K562 (cell line): ENCODE data around the gene LMAN2. TPM values are rescaled to one million over a fixed set of nuclear protein-coding genes. Genes with fewer than 3 reads are reported as not detected.

Experiments
- ATAC-seq: fragments of 200-7000 bp; cut with Tn5 transposase; 3 replicates; pipeline ENCODE4 v1.9.1; 2020; ENCODE audit warnings: moderate library complexity
- BruUV-seq: library from RNA; stranded (reverse); fragments of 400-500 nt; replicated peaks from 2 replicates; lab custom pipeline; 2021; lab: Mats Ljungman, UMichigan
- CTCF ChIA-PET: fragments of 300-600 bp; formaldehyde crosslinking; extraction: SDS; loops from one replicate; lab custom pipeline; 2021; ENCODE audit warnings: low intra/inter-chr PET ratio; lab: Yijun Ruan, JAX
- POLR2A ChIA-PET: fragments of 300-600, 350-650 bp; sonication (Branson Sonifier 250); formaldehyde crosslinking; extraction: SDS; loops from one replicate; lab custom pipeline; 2021; ENCODE audit warnings: antibody characterized with exemption, inconsistent platforms; lab: Yijun Ruan, JAX
- DNase-seq, 4 experiments: peaks; one replicate each; pipeline versions ENCODE4 v3.0.0 to v3.0.0-alpha.2; 2011 to 2018; ENCODE audit warnings: low spot score in 3 of 4, mixed read lengths in 3 of 4; ENCODE audit errors: extremely low read depth in 1 of 4
- FAIRE-seq: peaks from 2 replicates; lab custom pipeline; 2011; peaks lifted over from hg19 to GRCh38; lab: Jason Lieb, UNC
- H2AFZ ChIP-seq: 2 replicates; pipeline ENCODE4 v1.6.0; 2011; ENCODE audit warnings: low read depth, low read length, control low read depth, inconsistent platforms
- H3K27ac ChIP-seq: fragments of 200-600 bp; 3 replicates; pipeline ENCODE4 v1.8.0; 2011; ENCODE audit warnings: low read depth, mild to moderate bottlenecking, control low read depth, inconsistent platforms, low read length, moderate library complexity, mixed read lengths; ENCODE audit errors: extremely low read depth
- H3K27me3 ChIP-seq, 2 experiments: fragments of 300-600 bp in 1 of 2; 2 replicates in 1 of 2; 3 replicates in 1 of 2; pipeline versions ENCODE4 v1.6.0 to v1.8.0; 2011; ENCODE audit warnings: inconsistent platforms in 2 of 2, low read length in 2 of 2, mild to moderate bottlenecking in 1 of 2, mixed read lengths in 1 of 2, moderate library complexity in 1 of 2; ENCODE audit not compliant: control insufficient read depth in 2 of 2, insufficient read depth in 2 of 2
- H3K36me3 ChIP-seq: fragments of 300-600 bp; 3 replicates; pipeline ENCODE4 v1.8.0; 2011; ENCODE audit warnings: mild to moderate bottlenecking, low read length, inconsistent platforms; ENCODE audit not compliant: control insufficient read depth, insufficient read depth
- H3K4me1 ChIP-seq, 2 experiments: fragments of 200-600 bp in 1 of 2; replicated peaks in 1 of 2; 2 replicates in 1 of 2; 3 replicates in 1 of 2; pipeline versions ENCODE4 v1.5.1 to v1.8.0; 2011; ENCODE audit warnings: inconsistent platforms in 2 of 2, low read length in 2 of 2, mild to moderate bottlenecking in 1 of 2, mixed read lengths in 1 of 2, moderate library complexity in 1 of 2; ENCODE audit not compliant: control insufficient read depth in 2 of 2, insufficient read depth in 2 of 2
- H3K4me2 ChIP-seq: 2 replicates; pipeline ENCODE4 v1.6.1; 2011; ENCODE audit warnings: low read length, control low read depth, inconsistent platforms, mixed read lengths; ENCODE audit not compliant: insufficient read depth
- H3K4me3 ChIP-seq: fragments of 200-600 bp; sonication (generic), shearing (Covaris generic); 2 replicates; pipeline ENCODE4 v1.5.1; 2016; ENCODE audit warnings: control low read depth, inconsistent platforms
- H3K79me2 ChIP-seq: fragments of 200-600 bp; 3 replicates; pipeline ENCODE4 v1.8.0; 2011; ENCODE audit warnings: low read length, inconsistent platforms; ENCODE audit not compliant: control insufficient read depth, insufficient read depth
- H3K9ac ChIP-seq, 2 experiments: 2 replicates each; pipeline versions ENCODE4 v1.6.0 to v1.6.1; 2011; ENCODE audit warnings: low read depth in 2 of 2, low read length in 2 of 2, control low read depth in 1 of 2, inconsistent platforms in 1 of 2, mild to moderate bottlenecking in 1 of 2, mixed read lengths in 1 of 2; ENCODE audit not compliant: insufficient read depth in 1 of 2
- H3K9me1 ChIP-seq: one replicate; pipeline ENCODE4 v1.6.0; 2011; ENCODE audit warnings: inconsistent platforms, mild to moderate bottlenecking, low read length, moderate library complexity; ENCODE audit not compliant: control insufficient read depth, insufficient read depth
- H3K9me3 ChIP-seq: replicated peaks from 2 replicates; pipeline ENCODE4 v1.5.1; 2011; ENCODE audit warnings: low read depth, low read length, inconsistent platforms; ENCODE audit not compliant: control insufficient read depth, insufficient read depth
- H4K20me1 ChIP-seq: replicated peaks from 2 replicates; pipeline ENCODE4 v1.6.1; 2011; ENCODE audit warnings: low read length, inconsistent platforms, mixed read lengths; ENCODE audit not compliant: control insufficient read depth, insufficient read depth
- POLR2G ChIP-seq: fragments of 200-400 bp; formaldehyde crosslinking; IDR thresholded peaks from 2 replicates; pipeline ENCODE4 v1.6.1; 2017; ENCODE audit warnings: low read depth, mild to moderate bottlenecking, antibody characterized with exemption, low read length, moderate library complexity
- RBFOX2 ChIP-seq: fragments of 200-400 bp; formaldehyde crosslinking; IDR thresholded peaks from 2 replicates; pipeline ENCODE4 v1.6.1; 2017; ENCODE audit warnings: low read depth, mild to moderate bottlenecking, low read length, moderate library complexity
- SMARCC2 ChIP-seq: fragments of 450-650 bp; IDR thresholded peaks from 2 replicates; pipeline ENCODE4 v1.6.1; 2017; ENCODE audit warnings: antibody characterized with exemption, moderate library complexity, mild to moderate bottlenecking, low read depth
- SPI1 ChIP-seq: IDR thresholded peaks from 2 replicates; pipeline ENCODE4 v1.6.1; 2011; ENCODE audit warnings: low read depth, low read length, control low read depth, borderline replicate concordance
- WGBS: fragments of 100-300 bp; shearing (Covaris generic); methylation state at CpG from one replicate; pipeline ENCODE4 v1.1.6; 2016; ENCODE audit warnings: low coverage, mixed read lengths; ENCODE audit not compliant: insufficient coverage; ENCODE audit errors: missing lambda C conversion rate; 5-methylcytosine and 5-hydroxymethylcytosine counted together
- in situ Hi-C: fragments of 300-500 bp; cut with MboI; formaldehyde crosslinking; loops from 4 replicates; pipeline ENCODE4 v1.15.0; 2018; ENCODE audit warnings: inconsistent platforms, mixed read lengths
- intact Hi-C: fragments of 100-400 bp; cut with micrococcal nuclease; formaldehyde crosslinking; loops from 2 replicates; pipeline ENCODE4 v1.14.2; 2022
- polyA plus RNA-seq, 8 experiments: library from polyadenylated mRNA; depleted of rRNA in 4 of 8; stranded (reverse) in 5 of 8; unstranded in 3 of 8; fragments of >200 nt; fragmentation: Nextera tagmentation in 2 of 8; fragmentation: Illumina TruSeq in 1 of 8; extraction: Ambion mirVana in 2 of 8; extraction: Trizol in 1 of 8; gene quantifications; 2 replicates each; pipeline versions ENCODE4 v1.2.1 to v1.2.3, GENCODE V29; 2011 to 2014; ENCODE audit warnings: inconsistent platforms in 1 of 8, missing spikeins in 1 of 8
- total RNA-seq, 7 experiments: library from RNA; depleted of rRNA in 6 of 7; stranded (reverse); fragments of >200 nt in 6 of 7; fragmentation: Illumina TruSeq in 2 of 7; extraction: Trizol in 2 of 7; gene quantifications; 2 replicates each; pipeline versions ENCODE4 v1.2.1 to v1.2.3, GENCODE V29; 2011 to 2021; ENCODE audit warnings: low replicate concordance in 1 of 7

LMAN2 gene
- total and polyA plus RNA-seq, 9 of the 15 experiments (the other 6 are each of a cell fraction or from before 2014, with no cell fraction given): 2.7 to 254 (median 136) TPM

- 95% methylated on average over 10 of the region's 12 CpGs for WGBS
- ChIA-PET POLR2A (interaction anchor here (0.6 to 2.0 kb wide), 6 partner anchors 8 to 116 kb away, joined by 3 to 7 read pairs (median 4); no protein-coding TSS in a partner anchor), CTCF (no interaction called here)
- no peak overlapping the region for H3K4me2 ChIP-seq
- peaks cover 47% of the 10 kb centered on the region; the same call in 2 of the 3 replicates for H3K36me3 ChIP-seq
- no peak for DNase-seq
- H3K79me2 ChIP-seq: peaks cover 23% of the 10 kb centered on the region
- H3K4me1 ChIP-seq: peaks cover 36 to 50% of the 10 kb centered on the region in 2 experiments
- H3K27ac ChIP-seq: no peak overlapping the region
- H3K9me1 ChIP-seq: peaks cover 4% of the 10 kb centered on the region
- in situ Hi-C loops: no loop called here
- no peak overlapping the region for H2AFZ ChIP-seq
- no peaks in the 10 kb centered on the region for H3K9me3 ChIP-seq
- H4K20me1 ChIP-seq: no peaks in the 10 kb centered on the region
- BruUV-seq: no TSS peak
- TF ChIP-seq RBFOX2: 0 out of 2 replicates have a peak, but pooled peaks have one; percentile 47
- TF ChIP-seq SMARCC2: no peak
- TF ChIP-seq POLR2G: peak; percentile 53
- TF ChIP-seq SPI1: peak; percentile 72
- peak overlapping the region in 1 of 2 experiments; percentile 91; a peak in 2 of 4 replicates for H3K9ac ChIP-seq
- H3K4me3 ChIP-seq: no peak overlapping the region
- ATAC-seq: no peak
- H3K27me3 ChIP-seq: no peaks in the 10 kb centered on the region
- intact Hi-C loops: no loop called here
- FAIRE-seq: no peak
Measured at GRCh38 chr5:177372034-177372896, 20.8 kb upstream of the LMAN2 start.
